Epithelial cell of esophagus (primary cell): ENCODE measurements around the gene COQ7.
A peak's percentile ranks its signal among the peaks of the same experiment; 100 is the strongest.

ENCODE experiments used
- DNase-seq: peaks from one replicate; pipeline ENCODE4 v3.0.0; 2010; ENCODE audit warnings: low read depth
- H3K4me3 ChIP-seq: 2 replicates; pipeline ENCODE4 v1.5.1; 2011; ENCODE audit warnings: mild to moderate bottlenecking, low read length, control low read depth
- TF ChIP-seq, protein P1 (sequence below): IDR thresholded peaks from 2 replicates; pipeline ENCODE4 v1.5.1; 2011; ENCODE audit warnings: low read depth, mild to moderate bottlenecking, low read length, control low read depth, inconsistent platforms; ENCODE audit not compliant: insufficient read depth; ENCODE audit errors: missing control alignments

COQ7 gene

GRCh38 chr16:19067349-19068236 lies at the start of gene COQ7:
COQ7 (plus strand) TSS chr16:19067614; CDS start chr16:19067665, 51 bp downstream.
- peak; percentile 100 for DNase-seq
- H3K4me3 ChIP-seq: peak within 1 kb of the TSS; percentile 87
- TF ChIP-seq, protein P1, sequence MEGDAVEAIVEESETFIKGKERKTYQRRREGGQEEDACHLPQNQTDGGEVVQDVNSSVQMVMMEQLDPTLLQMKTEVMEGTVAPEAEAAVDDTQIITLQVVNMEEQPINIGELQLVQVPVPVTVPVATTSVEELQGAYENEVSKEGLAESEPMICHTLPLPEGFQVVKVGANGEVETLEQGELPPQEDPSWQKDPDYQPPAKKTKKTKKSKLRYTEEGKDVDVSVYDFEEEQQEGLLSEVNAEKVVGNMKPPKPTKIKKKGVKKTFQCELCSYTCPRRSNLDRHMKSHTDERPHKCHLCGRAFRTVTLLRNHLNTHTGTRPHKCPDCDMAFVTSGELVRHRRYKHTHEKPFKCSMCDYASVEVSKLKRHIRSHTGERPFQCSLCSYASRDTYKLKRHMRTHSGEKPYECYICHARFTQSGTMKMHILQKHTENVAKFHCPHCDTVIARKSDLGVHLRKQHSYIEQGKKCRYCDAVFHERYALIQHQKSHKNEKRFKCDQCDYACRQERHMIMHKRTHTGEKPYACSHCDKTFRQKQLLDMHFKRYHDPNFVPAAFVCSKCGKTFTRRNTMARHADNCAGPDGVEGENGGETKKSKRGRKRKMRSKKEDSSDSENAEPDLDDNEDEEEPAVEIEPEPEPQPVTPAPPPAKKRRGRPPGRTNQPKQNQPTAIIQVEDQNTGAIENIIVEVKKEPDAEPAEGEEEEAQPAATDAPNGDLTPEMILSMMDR: no peak

DNA sequence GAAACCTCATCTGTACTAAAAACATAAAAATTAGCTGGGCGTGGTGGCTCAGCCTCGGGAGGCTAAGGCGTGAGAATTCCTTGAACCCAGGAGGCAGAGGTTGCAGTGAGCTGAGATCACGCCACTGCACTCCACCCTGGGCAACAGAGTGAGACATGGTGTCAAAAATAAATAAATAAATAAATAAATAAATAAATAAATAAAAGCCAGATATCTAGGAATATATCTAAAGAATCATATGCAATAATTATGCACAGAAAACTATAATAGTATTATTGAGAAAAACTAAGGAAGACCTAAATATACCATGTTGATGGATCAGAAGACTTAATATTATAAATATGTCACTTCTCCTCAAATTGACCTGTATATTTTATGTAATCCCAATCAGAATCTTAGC lies 46.7 kb upstream of the COQ7 start:
- no peak for DNase-seq
- TF ChIP-seq, protein P1: no peak
- H3K4me3 ChIP-seq: no peak overlapping the region

- TF ChIP-seq, protein P1: no peak
- DNase-seq: no peak
- H3K4me3 ChIP-seq: no peak overlapping the region
These were observed 45.7 kb upstream of the COQ7 start for GRCh38 chr16:19021747-19022146.

DNA sequence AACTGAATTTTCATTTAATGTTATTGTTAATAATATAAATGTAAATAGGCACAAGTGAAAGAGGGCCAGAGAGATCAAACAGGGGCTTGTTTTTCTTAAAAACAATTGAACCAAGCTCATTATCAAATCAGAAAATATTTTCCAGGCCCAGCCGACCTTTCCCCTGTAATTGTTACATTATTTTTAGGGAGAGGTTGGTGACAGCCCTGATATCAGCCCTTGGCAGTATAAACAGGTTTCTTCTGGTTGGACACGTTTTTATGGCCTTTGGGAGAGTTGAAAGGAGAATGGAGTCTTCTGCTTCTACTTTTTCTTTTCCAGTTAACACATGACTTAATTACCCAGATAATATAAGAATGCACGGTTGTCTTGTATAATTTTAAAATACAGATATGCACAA lies 40.0 kb upstream of the COQ7 start:
- H3K4me3 ChIP-seq: no peak overlapping the region
- no peak for DNase-seq
- TF ChIP-seq, protein P1: no peak

DNA sequence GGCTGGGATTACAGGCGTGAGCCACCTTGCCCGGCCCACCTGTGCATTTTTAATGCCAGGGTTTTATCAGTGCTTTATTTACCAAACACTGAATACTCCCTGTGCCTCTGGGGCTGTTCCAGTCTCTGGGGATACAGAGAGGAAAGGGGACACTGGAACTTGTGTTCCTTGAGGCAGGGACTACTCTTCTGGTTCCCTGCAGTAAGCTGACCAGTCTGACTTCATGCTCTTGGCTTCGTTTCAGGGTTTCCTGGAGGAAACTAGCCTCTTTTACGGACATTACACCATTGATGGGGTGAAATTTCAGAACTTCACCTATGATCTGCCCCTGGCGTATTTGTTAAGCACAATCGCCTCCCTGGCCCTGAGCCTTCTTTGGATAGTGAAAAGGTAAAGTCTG lies 37.4 kb upstream of the COQ7 start:
- no peak overlapping the region for H3K4me3 ChIP-seq
- DNase-seq: no peak
- TF ChIP-seq, protein P1: no peak

DNA sequence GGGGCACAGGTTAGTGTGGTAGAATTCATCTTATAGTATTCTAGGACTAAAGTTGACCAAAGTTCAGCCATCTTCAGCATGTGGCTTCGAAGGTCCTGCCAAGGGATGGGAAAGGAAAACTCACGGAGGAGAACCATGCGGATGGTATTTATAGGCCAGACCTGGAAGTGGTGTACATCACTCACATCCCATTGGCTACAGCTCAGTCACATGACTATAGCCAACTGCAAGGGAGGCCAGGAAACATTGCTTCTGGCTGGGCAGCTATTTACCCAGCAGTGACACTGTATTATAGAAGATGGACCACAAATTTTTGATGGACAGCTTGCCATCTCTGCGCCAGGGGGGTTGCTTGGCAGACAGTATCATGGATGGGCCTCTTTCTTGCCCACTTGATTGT lies 35.7 kb upstream of the COQ7 start:
- H3K4me3 ChIP-seq: no peak overlapping the region
- TF ChIP-seq, protein P1: no peak
- DNase-seq: no peak

- H3K4me3 ChIP-seq: no peak overlapping the region
- DNase-seq: no peak
- TF ChIP-seq, protein P1: no peak
These were observed 33.7 kb upstream of the COQ7 start for GRCh38 chr16:19033761-19034160.
